Measurements from ENCODE around the gene LCN6.
"Not testable (repeated sequence)": the region's sequence is repeated elsewhere in the genome, so short reads cannot be mapped to it uniquely, and the experiment has no call there.

Gene LCN6

GRCh38 chr9:136771907-136772415 is 23.6 kb upstream of the LCN6 start:
- Histone ChIP-seq H2AFZ (ENCODE audit: low read length) (no peak overlapping the region), H3K36me3 (ENCODE audit: insufficient read depth, low read length) (no peaks in the 10 kb centered on the region), H3K9ac (ENCODE audit: low read depth, low read length, poor library complexity, severe bottlenecking) (no peak overlapping the region), H3K4me3 (ENCODE audit: low read length, poor library complexity, severe bottlenecking) (no peak overlapping the region), H3K27me3 (ENCODE audit: insufficient read depth, low read length, poor library complexity, severe bottlenecking) (no peaks in the 10 kb centered on the region), H3K4me2 (ENCODE audit: low read depth, low read length, poor library complexity, severe bottlenecking) (no peak overlapping the region), H3F3A (ENCODE audit: low read depth) (no peaks in the 10 kb centered on the region), H4K20me1 (ENCODE audit: insufficient read depth, low read length, poor library complexity, severe bottlenecking) (no peaks in the 10 kb centered on the region), H3K9me2 (replicated peaks; ENCODE audit: low read depth, low read length) (no peaks in the 10 kb centered on the region), H3K9me3 (ENCODE audit: insufficient read depth, low read depth, low read length) (no peaks in the 10 kb centered on the region; the same call in 1 of the 2 replicates), H3K4me1 (ENCODE audit: insufficient read depth, low read length, poor library complexity, severe bottlenecking) (peaks cover 6% of the 10 kb centered on the region), H3K79me2 (ENCODE audit: insufficient read depth, low read length) (no peaks in the 10 kb centered on the region)
- no peak for TF ChIP-seq EZH2phosphoT487 (IDR thresholded peaks at IDR 0.05; ENCODE audit: borderline replicate concordance)
- no peak for TF ChIP-seq CTCF (conservative IDR thresholded peaks at IDR 0.05; ENCODE audit: low read length)

GRCh38 chr9:136769710-136770191 is 21.4 kb upstream of the LCN6 start:
- H2AFZ ChIP-seq (ENCODE audit: low read length): no peak overlapping the region
- TF ChIP-seq EZH2phosphoT487 (IDR thresholded peaks at IDR 0.05; ENCODE audit: borderline replicate concordance): no peak
- no peaks in the 10 kb centered on the region; the same call in 1 of the 2 replicates for H3K9me3 ChIP-seq (ENCODE audit: insufficient read depth, low read depth, low read length)
- H3F3A ChIP-seq (ENCODE audit: low read depth): no peaks in the 10 kb centered on the region
- H3K79me2 ChIP-seq (ENCODE audit: insufficient read depth, low read length): no peaks in the 10 kb centered on the region
- H3K36me3 ChIP-seq (ENCODE audit: insufficient read depth, low read length): no peaks in the 10 kb centered on the region
- no peaks in the 10 kb centered on the region for H3K9me2 ChIP-seq (replicated peaks; ENCODE audit: low read depth, low read length)
- H4K20me1 ChIP-seq (ENCODE audit: insufficient read depth, low read length, poor library complexity, severe bottlenecking): no peaks in the 10 kb centered on the region
- peaks cover 6% of the 10 kb centered on the region for H3K4me1 ChIP-seq (ENCODE audit: insufficient read depth, low read length, poor library complexity, severe bottlenecking)
- H3K4me2 ChIP-seq (ENCODE audit: low read depth, low read length, poor library complexity, severe bottlenecking): no peak overlapping the region
- no peak overlapping the region for H3K9ac ChIP-seq (ENCODE audit: low read depth, low read length, poor library complexity, severe bottlenecking)
- H3K27me3 ChIP-seq (ENCODE audit: insufficient read depth, low read length, poor library complexity, severe bottlenecking): no peaks in the 10 kb centered on the region
- H3K4me3 ChIP-seq (ENCODE audit: low read length, poor library complexity, severe bottlenecking): no peak overlapping the region

GRCh38 chr9:136766410-136767120 is 18.2 kb upstream of the LCN6 start:
- H3K4me1 ChIP-seq (ENCODE audit: insufficient read depth, low read length, poor library complexity, severe bottlenecking); H3K4me2 ChIP-seq (ENCODE audit: low read depth, low read length, poor library complexity, severe bottlenecking); H2AFZ ChIP-seq (ENCODE audit: low read length): not testable (repeated sequence)

GRCh38 chr9:136765745-136766409 is 17.6 kb upstream of the LCN6 start:
- H3F3A ChIP-seq (ENCODE audit: low read depth); H3K4me2 ChIP-seq (ENCODE audit: low read depth, low read length, poor library complexity, severe bottlenecking); H4K20me1 ChIP-seq (ENCODE audit: insufficient read depth, low read length, poor library complexity, severe bottlenecking); H3K9me3 ChIP-seq (ENCODE audit: insufficient read depth, low read depth, low read length); H3K9ac ChIP-seq (ENCODE audit: low read depth, low read length, poor library complexity, severe bottlenecking); H3K36me3 ChIP-seq (ENCODE audit: insufficient read depth, low read length); H3K4me1 ChIP-seq (ENCODE audit: insufficient read depth, low read length, poor library complexity, severe bottlenecking); H3K27me3 ChIP-seq (ENCODE audit: insufficient read depth, low read length, poor library complexity, severe bottlenecking); H3K9me2 ChIP-seq (replicated peaks; ENCODE audit: low read depth, low read length); H3K4me3 ChIP-seq (ENCODE audit: low read length, poor library complexity, severe bottlenecking); H2AFZ ChIP-seq (ENCODE audit: low read length); H3K79me2 ChIP-seq (ENCODE audit: insufficient read depth, low read length): not testable (repeated sequence)

More at GRCh38 chr9:136766410-136767120, 18.2 kb upstream of the LCN6 start:
- H4K20me1 ChIP-seq (ENCODE audit: insufficient read depth, low read length, poor library complexity, severe bottlenecking); H3K9me2 ChIP-seq (replicated peaks; ENCODE audit: low read depth, low read length); H3K36me3 ChIP-seq (ENCODE audit: insufficient read depth, low read length); H3F3A ChIP-seq (ENCODE audit: low read depth); H3K4me3 ChIP-seq (ENCODE audit: low read length, poor library complexity, severe bottlenecking); H3K27me3 ChIP-seq (ENCODE audit: insufficient read depth, low read length, poor library complexity, severe bottlenecking); H3K9me3 ChIP-seq (ENCODE audit: insufficient read depth, low read depth, low read length); H3K79me2 ChIP-seq (ENCODE audit: insufficient read depth, low read length); H3K9ac ChIP-seq (ENCODE audit: low read depth, low read length, poor library complexity, severe bottlenecking): not testable (repeated sequence)
- peak; percentile 21; the same call in 1 of the 2 replicates for TF ChIP-seq CTCF (conservative IDR thresholded peaks at IDR 0.05; ENCODE audit: low read length)

Data from Loucy (cell line).